GM18907 (cell line): Measurements from ENCODE around the gene MSTO1.
"Not testable (repeated sequence)": the region's sequence is repeated elsewhere in the genome, so short reads cannot be mapped to it uniquely, and the experiment has no call there.

Experiments
- ATAC-seq: cut with Tn5 transposase; IDR thresholded peaks from one replicate; pipeline ENCODE4 v1.9.1; 2021; ENCODE audit warnings: mild to moderate bottlenecking, moderate library complexity; ENCODE audit not compliant: unreplicated experiment

Gene MSTO1

DNA sequence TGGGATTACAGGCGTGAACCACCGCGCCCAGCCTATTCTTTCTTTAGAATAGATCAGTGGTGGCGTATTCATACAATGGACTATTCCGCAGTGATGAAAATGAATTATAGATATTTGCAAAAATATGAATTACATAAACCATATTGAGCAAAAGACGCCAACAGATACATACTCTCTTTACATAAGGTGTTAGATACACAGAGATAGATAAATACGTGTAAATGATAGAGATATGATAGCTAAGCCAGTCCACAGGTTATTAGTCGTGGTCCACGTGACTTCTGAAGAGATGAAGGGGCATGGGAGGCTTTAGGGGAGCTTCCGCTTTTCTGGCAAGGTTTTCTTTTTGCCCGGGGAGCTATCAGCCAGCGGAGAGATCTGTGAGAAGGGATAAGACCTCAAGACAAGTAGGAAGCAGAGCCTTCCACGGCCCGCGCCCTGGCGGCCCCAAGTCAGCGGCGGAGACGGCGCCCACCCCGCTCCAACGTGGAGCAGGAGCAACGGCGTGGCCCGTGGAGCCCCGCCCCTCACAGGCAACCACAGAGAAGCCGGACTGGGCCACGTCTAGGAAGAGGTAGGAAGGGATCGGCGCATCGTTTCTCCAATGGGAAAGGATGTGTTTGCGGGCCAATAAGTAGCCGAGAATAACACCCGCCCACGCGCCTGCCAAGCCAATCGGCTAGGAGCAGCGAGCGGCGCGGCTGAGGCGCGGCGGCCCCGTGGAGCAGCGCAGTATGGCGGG is at the start of gene MSTO1:
MSTO1 (plus strand) TSS at position 704 of the 742 bp plus-strand sequence; CDS start at position 735, 31 bp downstream.
- peak; percentile 90 for ATAC-seq

DNA sequence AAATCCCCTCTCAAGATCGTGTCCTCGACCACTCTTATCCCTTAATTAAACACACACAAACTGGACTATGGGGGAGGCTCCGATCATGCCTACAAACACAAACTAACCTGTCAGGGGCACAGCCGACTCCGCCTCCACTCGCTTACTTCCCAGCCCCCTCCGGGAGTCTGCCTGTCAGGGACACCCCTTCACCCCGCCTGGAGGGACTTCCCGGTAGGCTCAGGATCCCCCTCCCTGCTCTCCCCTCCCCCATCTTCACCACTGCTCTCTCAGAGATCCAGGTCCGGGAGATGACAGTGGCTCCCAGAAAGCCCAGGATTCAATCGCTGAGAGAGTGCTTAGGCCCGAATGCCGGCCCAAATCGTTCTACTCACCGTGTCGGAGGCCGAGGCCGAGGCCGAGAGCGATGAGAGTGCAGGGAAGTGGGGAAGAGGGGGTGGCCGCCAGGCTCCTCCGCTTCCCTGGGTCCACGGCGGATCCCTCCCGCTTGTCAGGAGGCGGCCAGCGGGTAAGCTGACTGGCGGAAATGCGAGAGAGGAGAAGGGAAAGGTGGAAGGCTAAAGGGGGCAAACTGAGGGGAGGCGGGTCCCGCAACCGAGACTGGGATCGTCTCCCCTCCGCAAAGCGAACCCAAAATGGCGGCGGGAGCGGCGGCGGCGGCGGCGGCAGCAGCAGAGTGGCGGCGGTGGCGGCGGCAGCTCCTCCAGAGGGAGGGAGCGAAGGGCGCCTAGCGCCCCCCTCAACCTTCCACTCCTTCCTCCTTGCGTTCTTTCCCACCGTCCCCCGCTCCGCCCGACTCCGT is 48.0 kb upstream of the MSTO1 start:
- peak; percentile 36 for ATAC-seq

DNA sequence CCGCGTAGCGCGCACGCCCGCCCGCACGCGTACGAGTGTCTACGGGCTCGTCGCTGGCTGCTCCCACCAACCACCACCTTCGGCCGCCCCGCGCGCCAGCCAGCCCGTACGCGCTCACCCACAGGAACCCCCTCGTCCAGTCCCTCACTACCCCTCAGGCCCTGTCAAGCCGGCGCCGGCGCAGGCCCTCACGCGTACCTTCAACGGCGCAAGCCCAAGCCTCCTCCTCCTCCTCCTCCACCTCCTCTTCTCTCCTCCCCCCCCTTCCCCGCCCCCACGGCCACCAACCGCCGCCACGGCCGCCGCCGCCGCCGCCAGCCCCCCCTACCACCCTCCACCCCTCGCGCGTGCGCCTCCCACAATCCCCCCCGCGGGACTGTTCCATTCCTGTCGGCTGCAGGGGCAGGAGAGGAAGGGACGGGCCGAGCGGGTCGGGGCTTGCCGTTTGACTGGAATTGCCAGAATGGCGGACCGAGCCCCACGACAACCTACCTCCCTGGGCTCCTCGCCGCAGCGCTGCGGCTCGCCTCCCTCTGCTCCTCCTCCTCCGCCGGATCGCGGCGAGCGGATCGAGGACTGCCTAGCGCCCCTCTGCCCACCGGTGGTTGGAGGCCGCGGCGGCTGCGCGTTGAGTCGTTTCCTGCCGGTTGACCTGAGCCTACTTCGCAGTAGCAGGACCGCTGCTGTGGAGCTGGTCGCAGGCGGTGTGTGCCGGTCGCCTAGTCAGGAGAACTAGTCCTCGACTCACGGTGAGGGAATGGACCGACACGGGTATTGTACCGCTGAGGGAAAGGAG is 47.2 kb upstream of the MSTO1 start, which contains the start of gene ASH1L:
ASH1L (minus strand) TSS at position 223 of the 796 bp plus-strand sequence. CDS start 41,284 bp downstream, outside the sequence.
- ATAC-seq: peak; percentile 85

DNA sequence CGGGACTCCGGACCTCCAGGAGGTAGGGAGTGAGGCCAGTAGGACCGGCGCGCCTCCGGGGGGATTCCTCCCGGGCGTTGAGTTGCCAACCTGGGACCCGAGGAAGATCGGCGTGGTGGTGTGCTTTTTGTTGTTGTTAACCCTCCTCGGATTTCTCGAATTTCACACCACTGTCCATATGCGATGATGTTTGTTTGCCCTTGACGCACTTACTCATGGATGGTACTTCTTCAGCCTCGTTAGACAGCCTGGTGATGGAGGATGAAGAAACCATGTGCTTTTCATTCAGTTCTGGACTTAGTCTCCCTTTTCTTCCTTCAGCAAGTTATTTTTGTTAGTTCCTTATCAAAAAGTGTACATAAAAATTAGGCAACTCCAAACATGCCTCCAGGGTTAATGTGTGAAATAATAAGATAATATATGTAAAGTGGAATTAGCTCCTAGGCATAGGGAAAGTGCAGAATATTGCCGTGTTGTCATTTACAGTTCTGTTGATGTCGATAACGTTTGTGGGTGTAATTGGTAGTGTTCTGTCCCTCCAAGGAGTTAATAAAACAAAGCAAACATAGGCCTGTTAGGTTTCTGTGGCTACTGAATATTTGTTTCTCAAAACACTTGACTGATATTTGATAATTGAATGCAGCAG is 46.5 kb upstream of the MSTO1 start:
- ATAC-seq: not testable (repeated sequence)

DNA sequence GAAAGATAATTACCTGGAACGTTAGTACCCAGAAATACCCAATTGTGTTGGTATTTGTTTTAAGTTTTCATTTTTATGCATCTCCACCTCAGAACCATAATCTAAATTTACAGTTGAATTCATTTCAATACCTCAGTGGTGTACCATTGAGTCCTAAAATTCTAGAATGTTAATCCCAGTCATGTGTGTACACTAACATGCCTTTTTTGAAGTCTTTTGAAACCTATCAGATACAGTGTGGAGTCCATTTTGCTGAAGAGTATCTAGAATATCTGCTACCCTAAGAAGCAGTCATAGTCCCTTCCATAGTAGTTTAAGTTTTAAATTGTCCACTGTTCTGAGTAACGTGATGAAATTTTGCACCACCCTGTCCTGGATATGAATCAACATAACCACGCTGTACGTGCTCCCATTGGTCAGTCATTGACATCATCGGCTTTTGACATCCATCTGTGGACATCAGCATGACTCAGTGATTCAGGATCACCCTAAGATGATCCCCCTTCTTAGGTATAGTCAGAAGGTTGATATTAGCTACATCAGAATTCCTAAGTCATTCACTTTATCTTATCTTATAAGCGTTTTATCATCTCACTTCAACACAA is 39.9 kb upstream of the MSTO1 start:
- ATAC-seq: no peak

DNA sequence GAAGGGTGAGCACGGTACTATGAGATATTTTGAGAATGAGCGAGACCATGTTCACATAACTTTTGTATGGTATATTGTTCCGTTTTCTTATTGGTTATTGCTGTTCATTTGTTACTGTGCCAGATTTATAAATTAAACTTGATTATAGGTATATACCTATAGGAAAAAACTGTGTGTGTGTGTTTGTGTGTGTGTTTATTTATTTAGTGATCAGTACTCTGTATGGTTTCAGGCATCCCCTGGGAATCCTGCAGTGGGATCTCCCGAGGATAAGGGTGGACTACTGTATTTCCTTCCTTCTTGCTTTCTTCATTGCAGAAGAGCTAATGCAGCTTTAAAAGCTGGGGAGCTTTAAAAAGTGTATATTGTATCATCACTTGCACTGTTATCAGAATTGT is 39.4 kb upstream of the MSTO1 start:
- ATAC-seq: no peak

DNA sequence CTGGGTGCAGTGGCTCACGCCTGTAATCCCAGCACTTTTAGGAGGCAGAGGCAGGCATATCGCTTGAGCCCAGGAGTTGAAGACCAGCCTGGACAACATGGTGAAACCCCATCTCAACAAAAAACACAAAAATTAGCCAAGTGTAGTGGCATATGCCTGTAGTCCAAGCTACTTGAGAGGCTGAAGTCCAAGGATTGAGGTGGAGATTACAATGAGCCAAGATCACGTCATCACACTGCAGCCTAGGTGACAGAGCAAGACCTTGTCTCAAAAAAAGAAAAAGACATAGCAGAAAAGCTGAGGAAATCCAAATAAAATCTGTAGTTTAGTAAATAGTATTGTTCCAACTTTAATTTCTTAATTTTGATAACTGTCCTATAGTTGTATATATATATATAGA is 35.9 kb upstream of the MSTO1 start:
- ATAC-seq: no peak

DNA sequence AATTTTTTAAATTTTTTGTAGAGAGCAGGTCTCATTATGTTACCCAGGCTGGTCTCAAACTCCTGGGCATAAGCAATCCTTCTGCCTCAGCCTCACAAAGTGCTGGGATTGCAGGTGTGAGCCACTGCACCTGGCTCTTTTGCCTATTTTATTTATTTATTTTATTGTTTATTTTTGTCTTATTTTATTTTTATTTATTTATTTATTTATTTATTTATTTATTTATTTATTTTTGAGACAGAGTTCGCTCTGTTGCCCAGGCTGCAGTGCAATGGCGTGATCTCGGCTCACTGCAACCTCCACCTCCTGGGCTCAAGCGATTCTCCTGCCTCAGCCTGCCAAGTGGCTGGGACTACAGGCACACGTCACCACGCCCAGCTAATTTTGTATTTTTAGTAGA is 34.4 kb upstream of the MSTO1 start:
- not testable (repeated sequence) for ATAC-seq

DNA sequence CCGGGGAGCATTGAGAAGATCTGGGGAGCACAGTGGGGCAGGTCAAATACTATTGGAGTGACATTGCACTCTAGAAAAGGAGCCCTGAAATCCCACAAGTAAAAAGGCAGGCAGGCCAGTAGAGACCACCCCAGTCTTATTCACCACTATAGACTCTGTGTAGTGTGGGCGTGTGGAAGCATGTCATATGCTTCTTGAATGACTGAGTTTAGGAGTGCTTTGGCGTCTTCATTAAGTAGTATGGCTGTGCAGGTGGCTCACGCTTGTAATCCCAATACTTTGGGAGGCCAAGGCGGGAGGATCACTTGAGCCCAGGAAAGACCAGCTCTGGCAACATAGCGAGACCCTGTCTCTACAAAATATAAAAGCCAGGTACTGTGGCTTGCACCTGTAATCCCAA is 26.2 kb upstream of the MSTO1 start:
- not testable (repeated sequence) for ATAC-seq

DNA sequence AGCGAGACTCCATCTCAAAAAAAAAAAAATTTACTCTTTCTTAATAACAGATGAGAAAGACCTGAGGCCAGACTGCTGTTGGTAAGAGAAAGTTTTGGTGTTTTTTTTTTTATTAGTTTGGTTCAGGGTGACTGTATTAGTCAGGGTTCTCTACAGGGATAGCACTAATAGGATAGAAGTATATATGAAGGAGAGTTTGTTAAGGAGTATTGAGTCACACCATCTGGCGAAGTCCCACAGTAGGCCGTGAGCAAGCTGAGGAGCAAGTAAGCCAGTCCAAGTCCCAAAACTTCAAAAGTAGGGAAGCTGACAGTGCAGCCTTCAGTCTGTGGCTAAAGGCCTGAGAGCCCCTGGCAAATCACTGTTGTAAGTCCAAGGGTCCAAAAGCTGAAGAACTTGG is 20.7 kb upstream of the MSTO1 start:
- not testable (repeated sequence) for ATAC-seq

DNA sequence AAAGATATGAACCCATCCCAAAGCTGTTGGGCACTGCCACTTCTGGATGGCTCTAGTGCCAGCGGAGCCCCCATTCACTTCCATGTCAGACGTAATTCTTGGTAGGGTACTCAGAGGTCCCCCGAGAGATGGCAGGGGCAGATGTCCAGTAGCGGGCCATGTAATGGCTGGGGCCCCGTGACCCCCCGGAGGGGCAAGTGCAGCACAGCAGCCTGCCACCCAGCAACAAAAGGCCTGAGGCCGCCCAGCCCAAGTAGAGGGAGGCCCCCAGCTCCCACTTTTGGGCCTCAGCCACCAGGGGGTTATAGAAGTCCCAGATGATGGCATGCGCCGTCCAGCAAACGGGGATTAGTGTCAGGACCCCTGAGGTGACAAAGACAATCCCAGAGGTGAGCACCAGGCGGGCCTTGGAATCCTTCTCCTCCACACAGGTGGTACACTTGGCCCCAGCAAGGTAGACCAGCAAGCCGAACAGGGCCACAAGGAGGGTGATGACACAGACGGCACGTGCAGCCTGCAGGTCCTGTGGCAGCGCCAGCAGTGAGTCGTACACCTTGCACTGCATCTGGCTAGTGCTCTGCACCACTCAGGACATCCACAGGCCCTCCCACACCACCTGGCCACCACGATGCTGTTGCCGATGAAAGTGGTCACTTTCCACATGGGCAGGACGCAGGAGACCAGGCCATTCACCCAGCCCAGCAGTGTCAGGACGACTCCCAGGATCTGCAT is 19.3 kb upstream of the MSTO1 start:
- ATAC-seq: not testable (repeated sequence)

DNA sequence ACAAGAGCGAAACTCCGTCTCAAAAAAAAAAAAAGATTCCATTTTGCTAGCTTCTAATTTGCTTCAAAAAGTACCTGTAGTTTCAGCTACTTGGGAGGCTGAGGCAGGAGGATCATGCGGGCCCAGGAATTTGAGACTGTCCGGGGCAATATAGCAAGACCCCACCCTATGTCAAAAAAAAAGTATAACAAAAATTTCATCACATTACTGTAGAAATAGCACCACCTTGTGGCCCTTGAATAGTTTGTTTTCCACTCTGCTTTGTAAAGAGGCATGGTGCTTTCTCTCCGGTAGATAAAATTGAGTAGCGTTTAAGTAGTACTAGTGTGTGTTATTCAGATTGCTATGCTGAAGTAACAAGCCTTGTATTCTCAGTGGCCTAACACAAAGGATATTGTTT is 18.2 kb upstream of the MSTO1 start:
- no peak for ATAC-seq

DNA sequence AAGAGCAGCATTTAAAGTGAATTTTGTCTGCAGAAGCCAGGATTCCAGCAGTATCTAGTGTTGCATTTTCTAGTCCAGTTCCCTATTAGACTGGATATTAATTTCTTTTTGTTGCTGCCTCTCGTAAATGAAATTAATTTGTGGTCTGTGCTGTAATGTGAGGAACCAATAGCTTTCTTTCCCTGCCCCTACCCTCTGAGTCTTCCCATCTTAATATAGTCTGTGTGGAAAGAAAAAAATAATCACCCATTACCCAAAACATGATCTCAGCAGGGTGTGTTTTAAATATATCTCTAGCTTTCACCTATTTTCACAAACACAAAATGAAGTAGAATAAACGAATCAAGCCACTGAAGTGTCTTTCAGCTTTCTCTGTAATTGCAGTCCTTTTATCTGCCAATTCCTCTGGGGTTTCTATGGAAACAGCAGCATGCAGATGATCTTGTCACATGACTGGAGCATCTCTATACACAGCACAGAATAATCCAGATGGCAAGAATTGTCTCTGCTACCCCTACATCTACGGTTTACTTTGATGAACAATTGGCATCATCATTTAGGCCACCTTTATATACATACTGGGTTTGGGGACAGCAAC is 14.0 kb upstream of the MSTO1 start:
- not testable (repeated sequence) for ATAC-seq

DNA sequence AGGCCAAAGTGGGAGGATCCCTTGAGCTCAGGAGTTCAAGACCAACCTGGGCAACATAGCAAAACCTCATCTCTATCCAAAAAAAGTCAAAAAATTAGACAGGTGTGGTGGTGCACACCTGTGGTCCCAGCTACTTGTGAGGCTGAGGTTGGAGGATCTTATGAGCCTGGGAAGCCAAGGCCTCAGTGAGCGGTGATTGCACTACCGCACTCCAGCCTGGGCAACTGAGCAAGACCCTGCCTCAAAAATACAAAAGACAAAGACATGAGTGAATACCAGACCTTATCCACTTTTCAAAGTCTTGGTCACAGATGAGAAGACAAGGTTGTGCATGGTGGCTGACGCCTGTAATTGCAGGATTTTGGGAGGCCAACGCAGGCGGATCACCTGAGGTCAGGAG is 13.2 kb upstream of the MSTO1 start:
- ATAC-seq: no peak

DNA sequence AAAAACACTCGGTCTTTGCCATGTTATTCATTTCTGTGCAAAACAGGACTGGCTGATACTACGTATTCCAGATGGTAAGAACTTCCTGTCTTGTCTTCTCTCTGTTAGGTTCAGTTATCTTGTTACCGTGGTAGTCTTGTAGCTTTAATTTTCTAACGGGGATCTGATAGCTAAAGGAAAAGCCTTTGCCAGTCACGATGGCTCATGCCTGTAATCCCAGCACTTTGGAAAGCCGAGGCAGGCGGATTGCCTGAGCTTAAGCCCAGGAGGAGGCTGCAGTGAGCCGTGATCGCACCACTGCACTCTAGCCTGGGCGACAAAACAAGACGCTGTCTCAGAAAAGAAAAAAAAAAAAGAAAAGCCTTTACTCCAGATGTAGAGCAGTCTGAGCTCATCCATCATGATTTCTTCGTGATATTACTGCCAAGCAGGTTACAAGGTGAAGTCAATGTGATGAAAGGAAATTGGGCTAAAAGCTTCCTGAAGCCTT is 11.1 kb upstream of the MSTO1 start:
- no peak for ATAC-seq

DNA sequence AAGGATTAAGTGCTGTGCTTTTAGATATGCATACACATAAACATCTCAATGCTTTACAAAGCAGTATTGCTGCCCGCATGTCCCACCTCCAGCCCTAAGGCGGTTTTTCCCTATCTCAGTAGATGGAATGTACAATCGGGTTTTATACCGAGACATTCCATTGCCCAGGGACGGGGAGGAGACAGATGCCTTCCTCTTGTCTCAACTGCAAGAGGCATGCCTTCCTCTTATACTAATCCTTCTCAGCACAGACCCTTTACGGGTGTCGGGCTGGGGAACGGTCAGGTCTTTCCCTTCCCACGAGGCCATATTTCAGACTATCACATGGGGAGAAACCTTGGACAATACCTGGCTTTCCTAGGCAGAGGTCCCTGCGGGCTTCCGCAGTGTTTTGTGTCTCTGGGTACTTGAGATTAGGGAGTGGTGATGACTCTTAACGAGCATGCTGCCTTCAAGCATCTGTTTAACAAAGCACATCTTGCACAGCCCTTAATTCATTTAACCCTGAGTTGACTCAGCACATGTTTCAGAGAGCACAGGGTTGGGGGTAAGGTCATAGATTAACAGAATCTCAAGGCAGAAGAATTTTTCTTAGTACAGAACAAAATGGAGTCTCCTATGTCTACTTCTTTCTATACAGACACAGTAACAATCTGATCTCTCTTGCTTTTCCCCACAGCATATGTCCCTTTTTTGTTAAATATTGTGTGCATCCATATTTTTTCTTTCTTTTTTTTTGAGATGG is 10.0 kb upstream of the MSTO1 start:
- not testable (repeated sequence) for ATAC-seq

DNA sequence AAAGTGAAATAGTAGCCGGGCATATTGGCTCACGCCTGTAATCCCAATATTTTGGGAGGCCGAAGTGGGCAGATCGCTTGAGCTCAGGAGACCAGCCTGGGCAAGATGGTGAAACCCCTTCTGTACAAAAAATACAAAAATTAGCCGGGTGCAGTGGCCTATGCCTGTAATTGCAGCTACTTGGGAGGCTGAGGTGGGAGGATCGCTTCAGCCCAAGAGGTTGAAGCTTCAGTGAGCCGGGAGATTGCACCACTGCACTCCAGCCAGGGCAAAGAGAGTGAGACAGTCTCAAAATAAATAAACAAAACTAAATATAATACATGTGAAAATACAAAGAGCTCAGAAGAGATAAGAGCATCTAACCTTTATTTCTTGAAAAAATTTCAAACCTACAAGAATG is 2.3 kb upstream of the MSTO1 start:
- ATAC-seq: no peak

DNA sequence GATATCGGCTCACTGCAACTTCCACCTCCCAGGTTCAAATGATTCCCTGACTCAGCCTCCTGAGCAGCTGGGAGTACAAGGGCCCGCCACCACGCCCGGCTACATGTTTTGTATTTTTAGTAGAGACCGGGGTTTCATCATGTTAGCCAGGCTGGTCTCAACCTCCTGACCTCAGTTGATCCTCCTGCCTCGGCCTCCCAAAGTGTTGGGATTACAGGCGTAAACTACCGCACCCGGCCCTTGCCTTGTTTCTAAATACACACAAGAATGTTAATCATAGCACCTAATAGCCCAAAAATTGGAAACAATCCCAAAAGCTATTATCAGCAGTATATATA is 1.2 kb upstream of the MSTO1 start:
- no peak for ATAC-seq

DNA sequence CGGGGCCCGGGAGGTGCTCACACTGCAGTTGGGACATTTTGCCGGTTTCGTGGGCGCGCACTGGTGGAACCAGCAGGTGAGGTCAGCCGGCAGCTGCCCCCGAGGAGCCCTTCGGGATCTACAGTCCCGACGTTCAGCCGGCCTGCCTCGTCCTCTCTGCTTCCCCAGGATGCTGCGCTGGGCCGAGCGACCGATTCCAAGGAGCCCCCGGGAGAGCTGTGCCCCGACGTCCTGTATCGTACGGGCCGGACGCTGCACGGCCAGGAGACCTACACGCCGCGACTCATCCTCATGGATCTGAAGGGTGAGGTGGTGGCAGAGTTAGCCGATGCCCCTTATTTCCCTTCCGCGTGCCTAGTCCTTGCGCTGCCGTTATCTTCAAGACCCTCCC is 234 bp downstream of the MSTO1 start:
- ATAC-seq: peak; percentile 33
